Gastroesophageal sphincter (tissue), 3 donors: ENCODE results near the gene MT1B.

Source experiments
- CTCF ChIP-seq, 4 experiments: fragments of 200-600 bp in 2 of 4; fragments of 450-650 bp in 2 of 4; sonication (generic) in 1 of 4; IDR thresholded peaks; one replicate each; pipeline ENCODE4 v1.5.1; 2017 to 2019; ENCODE audit warnings: antibody characterized with exemption in 4 of 4, mild to moderate bottlenecking in 2 of 4, moderate library complexity in 2 of 4
- POLR2A ChIP-seq, 2 donors: fragments of 450-650 bp; IDR thresholded peaks; one replicate each; pipeline ENCODE4 v1.6.1; 2017; ENCODE audit warnings: antibody characterized with exemption in 2 of 2, mild to moderate bottlenecking in 2 of 2, moderate library complexity in 1 of 2

- TF ChIP-seq POLR2A (IDR thresholded peaks at IDR 0.05) (no peak), CTCF (IDR thresholded peaks at IDR 0.05) (no peak)
These were observed 28.1 kb downstream of the MT1B start for GRCh38 chr16:56679818-56680217.
